ENCODE measurements around the gene USP3. TPM values are rescaled to one million over a fixed set of nuclear protein-coding genes. Genes with fewer than 3 reads are reported as not detected.

Gene USP3
- polyA plus RNA-seq, 1 of the 3 experiments (the other 2 are of a cell fraction), result 9.3 TPM

- peaks cover 78 to 89% of the 10 kb centered on the region in 2 experiments for H3K36me3 ChIP-seq (replicated peaks in 1 of 2; ENCODE audit: control insufficient read depth in 1 of 2, insufficient read depth in 2 of 2, low read length in 1 of 2)
- WGBS (ENCODE audit: low lambda C conversion rate), result 95% methylated on average over 3 of the region's 3 CpGs
- H4K20me1 ChIP-seq (ENCODE audit: insufficient read depth), result no peaks in the 10 kb centered on the region
- H3K27me3 ChIP-seq (ENCODE audit: insufficient read depth), result no peaks in the 10 kb centered on the region
- H3K4me2 ChIP-seq, result no peak overlapping the region
- H3K9me3 ChIP-seq, result no peaks in the 10 kb centered on the region
- no peaks in the 10 kb centered on the region for H3F3A ChIP-seq (replicated peaks; ENCODE audit: insufficient read depth)
- POLR2A ChIA-PET, result no interaction called here
- H3K9ac ChIP-seq, result no peak overlapping the region
- DNase-seq, result no peak
- H3K9me2 ChIP-seq, result no peaks in the 10 kb centered on the region
- no peaks in the 10 kb centered on the region for H3K79me2 ChIP-seq (ENCODE audit: insufficient read depth)
- H3K4me3 ChIP-seq (ENCODE audit: low read depth in 2 of 2, low read length in 1 of 2), result no peak overlapping the region
- no peaks in the 10 kb centered on the region for H3K4me1 ChIP-seq (ENCODE audit: control insufficient read depth in 1 of 2, insufficient read depth in 2 of 2, low read depth in 1 of 2, low read length in 1 of 2)
- H2AFZ ChIP-seq (ENCODE audit: low read depth), result no peak overlapping the region
- CTCF ChIA-PET, result interaction anchor here (1.0 to 2.7 kb wide), 3 partner anchors 25 to 174 kb away, joined by 3 to 10 read pairs (median 3); no protein-coding TSS in a partner anchor
- TF ChIP-seq FOXJ3 (CRISPR knock-in tag; IDR thresholded peaks at IDR 0.05), result no peak
- no peak for TF ChIP-seq YY1 (IDR thresholded peaks at IDR 0.05; ENCODE audit: low read depth)
- no peak for TF ChIP-seq RFX5 (IDR thresholded peaks at IDR 0.05; ENCODE audit: low read length)
- TF ChIP-seq SMC3 (IDR thresholded peaks at IDR 0.05; ENCODE audit: low read depth, low read length), result no peak
- no peak for TF ChIP-seq ZBTB33 (IDR thresholded peaks at IDR 0.05; ENCODE audit: borderline replicate concordance, low read depth)
- no peak for TF ChIP-seq RAD21 (IDR thresholded peaks at IDR 0.05; ENCODE audit: low read length)
- TF ChIP-seq EZH2phosphoT487 (IDR thresholded peaks at IDR 0.05; ENCODE audit: borderline replicate concordance, low read depth), result no peak
- no peak for TF ChIP-seq EP300 (IDR thresholded peaks at IDR 0.05; ENCODE audit: borderline replicate concordance in 1 of 2, low read depth in 1 of 2, low read length in 1 of 2)
- TF ChIP-seq JUND (IDR thresholded peaks at IDR 0.05), result no peak
- no peak for TF ChIP-seq CHD2 (IDR thresholded peaks at IDR 0.05; ENCODE audit: low read length, partially characterized antibody)
- no peak for TF ChIP-seq MXI1 (IDR thresholded peaks at IDR 0.05; ENCODE audit: low read depth, low read length)
- no peak for TF ChIP-seq TAF1 (IDR thresholded peaks at IDR 0.05; ENCODE audit: borderline replicate concordance, low read depth, low read length)
- no peak overlapping the region for H3K27ac ChIP-seq (ENCODE audit: low read depth in 2 of 2, low read length in 1 of 2)
Measured at GRCh38 chr15:63640146-63640545, 135.8 kb downstream of the USP3 start.

Other genes with a start within 250 kb of the USP3 start
- gene APH1B, start 227.0 kb upstream of the USP3 start, polyA plus RNA-seq (2012; rRNA removed), result 7.6 and 11.2 TPM in 2 replicates
- 39.4 and 44.3 TPM in 2 replicates for gene CA12, start 122.7 kb upstream of the USP3 start, polyA plus RNA-seq (2012; rRNA removed)
- 0.08 and 0.10 TPM in 2 replicates for gene FBXL22, start 92.8 kb downstream of the USP3 start, polyA plus RNA-seq (2012; rRNA removed)

All from SK-N-SH (cell line).